HS-5 (cell line): ENCODE results near the gene KCNIP1.

Experiments
- DNase-seq: peaks from one replicate; pipeline ENCODE4 v3.0.0-alpha.2; 2012; ENCODE audit warnings: low read depth

KCNIP1 gene

GRCh38 chr5:170508660-170509347, 5.0 kb downstream of the KCNIP1 start:
- no peak for DNase-seq

GRCh38 chr5:170509348-170509660, 5.5 kb downstream of the KCNIP1 start:
- DNase-seq, result no peak

- DNase-seq, result no peak
Measured at GRCh38 chr5:170510126-170510525, 6.3 kb downstream of the KCNIP1 start.

GRCh38 chr5:170510559-170510958, 6.7 kb downstream of the KCNIP1 start:
- no peak for DNase-seq

- DNase-seq, result no peak
Measured at GRCh38 chr5:170511551-170512258, 7.9 kb downstream of the KCNIP1 start.

- no peak for DNase-seq
Measured at GRCh38 chr5:170513856-170514525, 10.2 kb downstream of the KCNIP1 start.

- DNase-seq, result no peak
Measured at GRCh38 chr5:170517411-170517810, 13.6 kb downstream of the KCNIP1 start.

GRCh38 chr5:170518277-170518676, 14.5 kb downstream of the KCNIP1 start:
- DNase-seq, result no peak

GRCh38 chr5:170519549-170519948, 15.7 kb downstream of the KCNIP1 start:
- no peak for DNase-seq

- DNase-seq, result no peak
Measured at GRCh38 chr5:170520372-170520771, 16.6 kb downstream of the KCNIP1 start.

GRCh38 chr5:170522211-170523141, 18.7 kb downstream of the KCNIP1 start:
- peak; percentile 59 for DNase-seq

GRCh38 chr5:170523142-170523551, 19.3 kb downstream of the KCNIP1 start:
- DNase-seq, result no peak

GRCh38 chr5:170523830-170524229, 20.0 kb downstream of the KCNIP1 start:
- DNase-seq, result no peak

- DNase-seq, result no peak
Measured at GRCh38 chr5:170524576-170524975, 20.8 kb downstream of the KCNIP1 start.

GRCh38 chr5:170525470-170526211, 21.8 kb downstream of the KCNIP1 start:
- DNase-seq, result no peak

- DNase-seq, result no peak
Measured at GRCh38 chr5:170527991-170528390, 24.2 kb downstream of the KCNIP1 start.

GRCh38 chr5:170528976-170529375, 25.2 kb downstream of the KCNIP1 start:
- DNase-seq, result no peak

- no peak for DNase-seq
Measured at GRCh38 chr5:170532935-170533334, 29.1 kb downstream of the KCNIP1 start.

- DNase-seq, result no peak
Measured at GRCh38 chr5:170533383-170533782, 29.6 kb downstream of the KCNIP1 start.

- DNase-seq, result no peak
Measured at GRCh38 chr5:170534177-170534576, 30.4 kb downstream of the KCNIP1 start.

GRCh38 chr5:170534941-170535340, 31.1 kb downstream of the KCNIP1 start:
- no peak for DNase-seq

- DNase-seq, result no peak
Measured at GRCh38 chr5:170536525-170536924, 32.7 kb downstream of the KCNIP1 start.
